22Rv1 (cell line): ENCODE measurements around the gene OLFM1.

Experiments used
- ZFX ChIP-seq: fragments of 450-650 bp; IDR thresholded peaks from 2 replicates; pipeline ENCODE4 v1.6.1; 2017; ENCODE audit warnings: antibody characterized with exemption, borderline replicate concordance
- TF ChIP-seq, protein P1 (sequence below): fragments of 450-650 bp; IDR thresholded peaks from 2 replicates; pipeline ENCODE4 v1.5.1; 2017; ENCODE audit warnings: mild to moderate bottlenecking

DNA sequence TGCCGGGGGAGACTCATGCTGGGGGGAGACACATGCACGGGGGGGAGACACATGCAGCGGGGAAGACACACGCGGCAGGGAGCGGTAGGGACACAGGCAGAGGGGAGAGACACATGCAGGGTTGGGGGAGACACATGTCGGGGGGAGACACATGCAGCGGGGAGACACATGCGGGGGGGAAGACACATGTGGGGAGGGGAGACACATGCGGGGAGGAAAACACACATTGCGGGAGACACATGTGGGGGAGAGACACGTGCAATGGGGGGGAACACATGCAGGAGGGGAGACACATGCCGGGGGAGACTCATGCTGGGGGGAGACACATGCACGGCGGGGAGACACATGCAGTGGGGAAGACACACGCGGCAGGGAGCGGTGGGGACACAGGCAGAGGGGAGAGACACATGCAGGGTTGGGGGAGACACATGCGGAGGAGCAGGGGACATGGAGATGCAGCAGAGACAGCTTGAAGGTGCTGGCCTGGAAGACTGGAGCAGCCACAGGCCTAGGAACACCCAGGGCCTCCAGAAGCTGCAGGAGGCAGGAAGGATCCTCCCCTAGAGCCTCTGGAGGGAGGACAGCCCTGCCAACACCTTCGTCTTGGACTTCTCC lies 20.3 kb upstream of the OLFM1 start:
- TF ChIP-seq, protein P1, sequence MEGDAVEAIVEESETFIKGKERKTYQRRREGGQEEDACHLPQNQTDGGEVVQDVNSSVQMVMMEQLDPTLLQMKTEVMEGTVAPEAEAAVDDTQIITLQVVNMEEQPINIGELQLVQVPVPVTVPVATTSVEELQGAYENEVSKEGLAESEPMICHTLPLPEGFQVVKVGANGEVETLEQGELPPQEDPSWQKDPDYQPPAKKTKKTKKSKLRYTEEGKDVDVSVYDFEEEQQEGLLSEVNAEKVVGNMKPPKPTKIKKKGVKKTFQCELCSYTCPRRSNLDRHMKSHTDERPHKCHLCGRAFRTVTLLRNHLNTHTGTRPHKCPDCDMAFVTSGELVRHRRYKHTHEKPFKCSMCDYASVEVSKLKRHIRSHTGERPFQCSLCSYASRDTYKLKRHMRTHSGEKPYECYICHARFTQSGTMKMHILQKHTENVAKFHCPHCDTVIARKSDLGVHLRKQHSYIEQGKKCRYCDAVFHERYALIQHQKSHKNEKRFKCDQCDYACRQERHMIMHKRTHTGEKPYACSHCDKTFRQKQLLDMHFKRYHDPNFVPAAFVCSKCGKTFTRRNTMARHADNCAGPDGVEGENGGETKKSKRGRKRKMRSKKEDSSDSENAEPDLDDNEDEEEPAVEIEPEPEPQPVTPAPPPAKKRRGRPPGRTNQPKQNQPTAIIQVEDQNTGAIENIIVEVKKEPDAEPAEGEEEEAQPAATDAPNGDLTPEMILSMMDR: no peak
- no peak for TF ChIP-seq ZFX
